ENCODE measurements around the gene CD63. TPM values are rescaled to one million over a fixed set of nuclear protein-coding genes. Genes with fewer than 3 reads are reported as not detected.
A peak's percentile ranks its signal among the peaks of the same experiment; 100 is the strongest.

CD63 gene
- total RNA-seq, 1 donor from 2014 or later = 196 TPM

GRCh38 chr12:55686366-55687010 lies 42.3 kb downstream of the CD63 start:
- H3K27ac Mint-ChIP-seq = no peak overlapping the region
- H3K36me3 Mint-ChIP-seq (ENCODE audit: low read depth) = no peaks in the 10 kb centered on the region
- H3K4me3 Mint-ChIP-seq = no peak overlapping the region
- H3K27me3 Mint-ChIP-seq = peaks cover 25% of the 10 kb centered on the region
- peaks cover 10% of the 10 kb centered on the region for H3K4me1 Mint-ChIP-seq
- intact Hi-C loops (cut with micrococcal nuclease) = no loop called here
- no peak for DNase-seq
- H3K9me3 Mint-ChIP-seq = no peaks in the 10 kb centered on the region

DNA sequence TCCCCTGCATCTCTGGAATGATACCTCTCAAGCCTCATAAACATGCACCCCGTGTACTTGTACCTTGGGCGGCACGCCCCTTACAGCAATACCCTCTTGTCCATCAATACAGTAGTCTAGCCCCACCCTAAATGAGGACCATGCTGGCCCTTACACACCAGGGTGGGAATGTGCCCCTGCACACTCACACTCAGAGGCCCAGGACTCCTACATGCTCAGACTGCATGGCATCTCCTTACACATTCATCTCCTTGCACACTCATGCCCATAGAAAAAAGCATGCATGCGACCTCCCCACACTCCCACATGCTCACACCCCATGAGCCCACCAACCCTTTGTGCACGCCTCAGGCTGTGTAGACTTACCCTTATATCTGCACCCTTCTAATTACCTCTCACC lies 43.1 kb downstream of the CD63 start:
- Mint-ChIP-seq H3K27me3 (peaks cover 33% of the 10 kb centered on the region), H3K4me1 (peaks cover 17% of the 10 kb centered on the region), H3K9me3 (no peaks in the 10 kb centered on the region), H3K36me3 (ENCODE audit: low read depth) (no peaks in the 10 kb centered on the region), H3K4me3 (no peak overlapping the region), H3K27ac (no peak overlapping the region)
- intact Hi-C loops (cut with micrococcal nuclease) = no loop called here
- no peak for DNase-seq

DNA sequence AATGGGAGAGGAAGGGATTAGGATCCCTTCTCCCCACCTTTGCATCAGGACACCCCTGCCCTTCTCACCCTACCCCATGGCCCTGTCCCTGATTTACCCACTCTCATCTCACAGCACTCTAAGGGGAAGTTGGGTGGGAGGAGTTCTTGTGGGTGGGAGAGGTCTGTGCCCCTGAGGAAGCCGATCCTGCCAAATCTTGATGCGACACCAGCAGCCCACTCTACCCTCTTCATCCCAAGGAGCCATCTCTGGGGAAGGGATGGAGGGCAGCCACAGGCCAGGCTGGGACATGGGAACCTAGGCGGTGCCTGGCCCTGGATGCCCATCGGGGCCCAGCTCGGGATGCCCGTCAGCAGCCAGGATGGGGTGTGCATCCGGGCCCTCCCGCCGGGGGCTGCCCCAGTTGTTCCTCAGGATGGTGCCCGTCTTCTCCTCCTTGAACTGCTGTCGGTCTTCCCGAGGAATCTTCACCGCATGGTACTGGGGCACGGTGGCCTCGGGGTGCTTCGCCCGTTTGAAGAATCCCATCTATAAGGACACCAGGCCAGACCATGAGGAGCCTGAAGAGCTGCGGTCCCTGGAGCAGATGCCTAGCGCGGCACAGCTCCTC lies 43.9 kb downstream of the CD63 start:
- DNase-seq = no peak
- H3K4me3 Mint-ChIP-seq = no peak overlapping the region
- intact Hi-C loops (cut with micrococcal nuclease) = no loop called here
- no peak overlapping the region for H3K27ac Mint-ChIP-seq
- peaks cover 18% of the 10 kb centered on the region for H3K4me1 Mint-ChIP-seq
- no peaks in the 10 kb centered on the region for H3K36me3 Mint-ChIP-seq (ENCODE audit: low read depth)
- peaks cover 36% of the 10 kb centered on the region for H3K27me3 Mint-ChIP-seq
- no peaks in the 10 kb centered on the region for H3K9me3 Mint-ChIP-seq

DNA sequence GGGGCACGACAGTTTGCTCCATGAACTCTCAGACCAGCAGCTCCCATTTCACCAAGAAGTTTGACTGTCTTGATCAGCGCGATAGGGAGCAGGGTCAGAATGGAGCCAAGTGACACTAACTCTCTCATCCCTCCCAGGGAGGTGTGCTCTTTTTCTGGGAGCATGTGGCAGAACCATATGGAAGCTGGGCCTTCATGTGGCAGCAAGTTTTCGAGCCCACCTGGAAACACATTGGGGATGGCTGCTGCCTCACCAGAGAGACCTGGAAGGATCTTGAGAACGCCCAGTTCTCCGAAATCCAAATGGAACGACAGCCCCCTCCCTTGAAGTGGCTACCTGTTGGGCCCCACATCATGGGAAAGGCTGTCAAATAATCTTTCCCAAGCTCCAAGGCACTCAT lies 45.1 kb downstream of the CD63 start:
- H3K4me1 Mint-ChIP-seq = peaks cover 18% of the 10 kb centered on the region
- no peak for DNase-seq
- no peaks in the 10 kb centered on the region for H3K36me3 Mint-ChIP-seq (ENCODE audit: low read depth)
- H3K27me3 Mint-ChIP-seq = peaks cover 41% of the 10 kb centered on the region
- intact Hi-C loops (cut with micrococcal nuclease) = no loop called here
- no peak overlapping the region for H3K4me3 Mint-ChIP-seq
- H3K9me3 Mint-ChIP-seq = no peaks in the 10 kb centered on the region
- H3K27ac Mint-ChIP-seq = no peak overlapping the region

- intact Hi-C loops (cut with micrococcal nuclease) = no loop called here
- no peaks in the 10 kb centered on the region for H3K36me3 Mint-ChIP-seq (ENCODE audit: low read depth)
- DNase-seq = no peak
- no peak overlapping the region for H3K4me3 Mint-ChIP-seq
- H3K9me3 Mint-ChIP-seq = no peaks in the 10 kb centered on the region
- H3K27me3 Mint-ChIP-seq = peaks cover 42% of the 10 kb centered on the region
- H3K27ac Mint-ChIP-seq = no peak overlapping the region
- peaks cover 13% of the 10 kb centered on the region for H3K4me1 Mint-ChIP-seq
These were observed 46.6 kb downstream of the CD63 start for GRCh38 chr12:55682087-55682796.

- Mint-ChIP-seq H3K36me3 (ENCODE audit: low read depth) (no peaks in the 10 kb centered on the region), H3K9me3 (no peaks in the 10 kb centered on the region), H3K27me3 (peaks cover 42% of the 10 kb centered on the region), H3K4me1 (peaks cover 11% of the 10 kb centered on the region), H3K4me3 (peak overlapping the region; percentile 9), H3K27ac (peak overlapping the region; percentile 42)
- no peak for DNase-seq
- intact Hi-C loops (cut with micrococcal nuclease) = no loop called here
These were observed 47.4 kb downstream of the CD63 start for GRCh38 chr12:55681142-55682077.

DNA sequence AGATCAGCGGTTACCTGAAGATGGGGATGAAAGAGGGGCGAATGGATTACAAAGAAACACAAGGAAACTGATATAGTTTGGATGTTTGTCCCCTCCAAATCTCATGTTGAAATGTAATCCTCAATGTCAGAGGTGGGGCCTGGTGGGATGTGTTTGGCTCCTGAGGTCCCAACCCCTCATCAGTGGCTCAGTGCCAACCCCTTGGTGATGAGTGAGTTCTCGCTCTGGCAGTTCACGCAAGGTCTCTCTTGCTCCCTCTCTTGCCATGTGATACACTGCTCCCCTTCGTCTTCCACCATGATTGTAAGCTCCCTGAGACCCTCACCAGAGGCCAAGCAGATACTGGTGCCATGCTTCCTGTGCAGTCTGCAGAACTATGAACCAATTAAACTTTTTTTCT lies 49.1 kb downstream of the CD63 start:
- Mint-ChIP-seq H3K9me3 (no peaks in the 10 kb centered on the region), H3K36me3 (ENCODE audit: low read depth) (no peaks in the 10 kb centered on the region), H3K27me3 (peaks cover 47% of the 10 kb centered on the region), H3K27ac (no peak overlapping the region), H3K4me1 (peaks cover 11% of the 10 kb centered on the region), H3K4me3 (no peak overlapping the region)
- intact Hi-C loops (cut with micrococcal nuclease) = no loop called here
- no peak for DNase-seq

DNA sequence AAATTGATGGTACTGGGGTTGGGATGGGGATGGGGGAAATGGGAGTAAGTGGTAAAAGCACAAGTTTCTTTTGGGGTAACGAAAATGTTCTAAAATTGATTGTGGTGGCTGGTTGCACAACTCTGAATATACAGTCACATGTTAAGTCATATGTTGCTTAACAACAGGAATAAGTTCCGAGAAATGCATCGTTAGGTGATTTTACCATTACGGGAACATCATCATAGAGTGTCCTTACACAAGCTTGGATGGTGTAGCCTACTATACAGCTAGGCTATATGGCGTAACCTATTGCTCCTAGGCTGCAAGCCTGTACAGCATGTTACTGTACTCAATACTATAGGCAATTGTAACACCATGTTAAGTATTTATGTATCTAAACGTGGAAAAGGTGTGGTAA lies 52.1 kb downstream of the CD63 start:
- Mint-ChIP-seq H3K36me3 (ENCODE audit: low read depth) (no peaks in the 10 kb centered on the region), H3K4me3 (no peak overlapping the region)
- intact Hi-C loops (cut with micrococcal nuclease) = no loop called here

DNA sequence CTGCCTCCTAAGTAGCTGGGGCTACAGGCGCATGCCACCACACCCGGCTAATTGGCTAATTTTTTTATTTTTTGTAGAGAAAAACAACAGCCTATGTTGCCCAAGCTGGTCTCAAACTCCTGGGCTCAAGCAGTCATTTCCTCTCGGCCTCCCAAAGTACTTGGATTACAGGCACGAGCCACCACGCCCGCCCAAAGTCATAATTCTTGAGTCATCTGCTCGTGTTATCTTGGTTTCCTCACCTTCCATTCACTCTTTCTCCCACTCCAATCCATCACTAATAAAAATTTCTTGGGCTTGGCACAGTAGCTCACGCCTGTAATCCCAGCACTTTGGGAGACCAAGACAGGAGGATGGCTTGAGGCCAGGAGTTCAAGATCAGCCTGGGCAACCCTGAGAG lies 53.1 kb downstream of the CD63 start:
- no peaks in the 10 kb centered on the region for H3K36me3 Mint-ChIP-seq (ENCODE audit: low read depth)
- no peaks in the 10 kb centered on the region for H3K9me3 Mint-ChIP-seq

More for the DNA sequence above, 52.1 kb downstream of the CD63 start:
- H3K4me1 Mint-ChIP-seq = peaks cover 10% of the 10 kb centered on the region
- no peak overlapping the region for H3K27ac Mint-ChIP-seq
- H3K9me3 Mint-ChIP-seq = no peaks in the 10 kb centered on the region
- peaks cover 42% of the 10 kb centered on the region for H3K27me3 Mint-ChIP-seq
- no peak for DNase-seq

More for the DNA sequence above, 53.1 kb downstream of the CD63 start:
- intact Hi-C loops (cut with micrococcal nuclease) = no loop called here
- DNase-seq = no peak
- Mint-ChIP-seq H3K27me3 (peaks cover 32% of the 10 kb centered on the region), H3K4me1 (peaks cover under 1% of the 10 kb centered on the region), H3K4me3 (no peak overlapping the region), H3K27ac (no peak overlapping the region)

Other genes starting within 250 kb of the CD63 start
- gene OR6C68, start 236.6 kb downstream of the CD63 start, total RNA-seq = not detected in 2 replicates
- not detected in 2 replicates for gene OR6C4, start 179.4 kb downstream of the CD63 start, total RNA-seq
- gene OR2AP1, start 156.5 kb downstream of the CD63 start, total RNA-seq = not detected in 2 replicates
- not detected in 2 replicates for gene OR10P1, start 92.1 kb downstream of the CD63 start, total RNA-seq
- gene ITGA7, start 21.1 kb downstream of the CD63 start, total RNA-seq = 0.65 and 1.5 TPM in 2 replicates
- 62.7 and 64.8 TPM in 2 replicates for gene BLOC1S1, start 13.0 kb downstream of the CD63 start, total RNA-seq
- 7.1 and 8.4 TPM in 2 replicates for gene RDH5, start 8.6 kb downstream of the CD63 start, total RNA-seq
- gene GDF11, start 14.1 kb upstream of the CD63 start, total RNA-seq = 14.3 and 15.1 TPM in 2 replicates
- 76.6 and 81.6 TPM in 2 replicates for gene SARNP, start 88.7 kb upstream of the CD63 start, total RNA-seq
- gene ORMDL2, start 89.0 kb upstream of the CD63 start, total RNA-seq = 49.8 and 55.8 TPM in 2 replicates
- 39.8 and 42.0 TPM in 2 replicates for gene DNAJC14, start 100.6 kb upstream of the CD63 start, total RNA-seq
- not detected in 2 replicates for gene MMP19, start 113.9 kb upstream of the CD63 start, total RNA-seq
- gene PYM1, start 198.9 kb upstream of the CD63 start, total RNA-seq = 34.8 and 35.6 TPM in 2 replicates
- gene DGKA, start 202.2 kb upstream of the CD63 start, total RNA-seq = 355 and 365 TPM in 2 replicates
- gene PMEL, start 237.0 kb upstream of the CD63 start, total RNA-seq = not detected in 2 replicates
- 108 and 110 TPM in 2 replicates for gene CDK2, start 237.8 kb upstream of the CD63 start, total RNA-seq
- gene RAB5B, start 245.1 kb upstream of the CD63 start, total RNA-seq = 39.0 and 40.2 TPM in 2 replicates